CD4-positive, alpha-beta T cell treated with Interleukin-4 for 4 hours (primary cell): ENCODE results near the gene IL31RA.
A peak's percentile ranks its signal among the peaks of the same experiment; 100 is the strongest.

Source experiments
- DNase-seq: peaks from one replicate; pipeline ENCODE4 v3.0.0-alpha.2; 2020

Gene IL31RA

DNA sequence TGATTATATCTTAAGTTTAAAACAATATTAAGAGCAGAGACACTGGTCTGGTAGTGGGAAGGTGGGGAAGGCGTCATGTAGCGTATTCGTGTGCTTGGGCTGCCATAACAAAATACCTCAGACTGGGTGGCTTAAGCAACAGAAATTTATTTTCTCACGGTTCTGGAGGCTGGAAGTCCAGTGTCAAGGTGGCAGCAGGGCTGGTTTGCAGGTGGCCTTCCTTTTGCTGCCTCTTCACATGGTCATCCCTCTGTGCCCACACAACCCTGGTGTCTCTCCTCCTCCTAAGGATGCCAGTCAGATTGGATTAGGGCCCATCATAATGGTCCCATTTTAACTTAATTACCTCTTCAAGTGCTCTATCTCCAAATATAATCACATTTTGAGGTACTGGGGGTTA lies 9.6 kb downstream of the IL31RA start:
- no peak for DNase-seq

DNA sequence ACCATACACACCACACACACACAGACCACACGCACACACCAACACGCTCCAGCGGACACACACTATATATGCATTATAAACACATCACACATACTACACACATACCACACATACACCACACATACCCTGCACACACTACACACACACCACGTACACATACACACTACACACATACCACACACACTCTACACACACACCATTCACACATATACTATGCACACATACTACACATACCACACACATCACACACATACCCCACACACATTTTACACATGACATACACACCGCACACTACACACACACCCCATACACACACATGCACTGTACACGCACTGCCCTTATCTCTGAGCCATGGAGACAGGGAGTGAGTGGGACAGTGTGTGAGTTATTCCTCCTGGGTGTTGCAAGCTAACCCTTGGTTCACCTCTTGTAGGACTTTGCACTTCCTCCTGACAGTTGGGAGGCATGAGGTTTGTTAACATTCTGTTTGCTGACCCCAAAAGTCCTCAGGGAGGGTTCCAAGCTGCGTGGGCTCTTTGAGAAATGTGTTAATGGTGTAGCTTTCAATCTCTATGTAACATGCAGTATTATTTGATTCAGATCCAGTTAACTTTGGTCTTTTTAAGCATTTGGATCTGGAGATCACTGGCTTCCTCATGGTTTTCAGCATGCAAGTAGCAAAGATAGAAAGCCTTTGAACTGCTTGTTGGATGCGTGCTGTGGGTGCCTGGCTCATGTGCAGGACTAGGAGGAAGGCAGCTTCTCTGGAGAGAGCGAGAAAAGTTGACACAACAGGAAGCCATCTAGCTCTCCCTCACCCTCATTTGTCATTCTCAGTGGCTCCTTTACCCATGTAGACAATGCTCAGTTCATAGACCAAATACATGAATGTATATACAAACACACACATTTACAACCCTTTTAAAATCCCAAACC lies 13.7 kb downstream of the IL31RA start:
- no peak for DNase-seq

- no peak for DNase-seq
Observed at GRCh38 chr5:55865831-55866230, 14.7 kb downstream of the IL31RA start.

GRCh38 chr5:55866485-55866884 lies 15.3 kb downstream of the IL31RA start:
- DNase-seq = no peak

DNA sequence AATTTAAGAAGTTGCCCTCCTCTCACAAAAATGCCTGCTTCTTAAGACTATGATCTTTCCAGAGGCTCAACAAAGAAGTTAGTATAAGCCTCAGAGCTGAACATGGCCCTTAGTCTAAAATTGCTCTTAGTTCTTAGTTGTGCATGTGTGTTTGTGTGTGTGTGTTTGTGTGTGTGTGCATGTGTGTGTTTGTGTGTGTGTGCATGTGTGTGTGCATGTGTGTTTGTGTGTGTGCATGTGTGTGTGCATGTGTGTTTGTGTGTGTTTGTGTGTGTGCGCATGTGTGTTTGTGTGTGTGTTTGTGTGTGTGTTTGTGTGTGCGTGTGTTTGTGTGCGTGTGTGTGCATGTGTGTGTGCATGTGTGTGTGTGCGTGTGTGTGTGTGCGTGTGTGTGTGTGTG lies 15.8 kb downstream of the IL31RA start:
- no peak for DNase-seq

DNA sequence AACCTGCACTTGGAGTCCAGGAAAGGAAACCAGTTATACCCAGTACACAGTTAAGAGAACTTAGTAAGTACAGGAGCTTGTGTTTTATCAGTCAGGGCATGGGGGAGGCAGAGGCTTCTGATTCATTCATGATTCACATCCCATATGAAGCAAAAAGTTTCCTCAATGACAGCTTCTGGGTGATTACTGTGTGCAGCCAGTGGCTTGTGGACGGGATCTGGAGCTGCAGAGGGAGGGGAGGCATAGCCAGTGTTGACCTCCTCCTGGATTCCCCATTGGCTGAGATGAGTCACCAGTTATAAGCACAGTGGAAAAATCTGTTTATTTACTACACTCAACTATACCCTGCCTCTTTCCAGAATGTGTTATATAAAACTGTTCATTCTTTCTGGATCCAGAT lies 17.7 kb downstream of the IL31RA start:
- no peak for DNase-seq

DNA sequence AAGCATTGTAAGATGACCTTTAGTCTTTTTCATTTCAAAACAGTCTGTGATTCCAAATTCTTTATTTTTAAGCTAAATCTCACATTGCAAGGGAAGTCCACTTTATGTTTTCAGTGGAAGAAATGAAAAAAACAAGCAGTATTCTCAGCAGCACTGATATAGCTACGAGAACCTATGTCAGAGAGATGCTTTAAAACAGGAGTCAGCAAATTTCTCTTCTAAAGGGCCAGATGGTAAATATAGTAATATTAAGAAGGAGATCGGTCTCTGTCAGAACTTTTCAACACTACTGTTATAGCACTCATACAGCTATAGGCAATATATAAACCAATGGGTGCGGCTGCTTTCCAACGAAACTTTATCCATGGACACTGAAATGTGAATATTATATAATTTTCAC lies 18.7 kb downstream of the IL31RA start:
- DNase-seq = no peak

GRCh38 chr5:55873234-55873633 lies 22.1 kb downstream of the IL31RA start:
- DNase-seq = no peak

DNA sequence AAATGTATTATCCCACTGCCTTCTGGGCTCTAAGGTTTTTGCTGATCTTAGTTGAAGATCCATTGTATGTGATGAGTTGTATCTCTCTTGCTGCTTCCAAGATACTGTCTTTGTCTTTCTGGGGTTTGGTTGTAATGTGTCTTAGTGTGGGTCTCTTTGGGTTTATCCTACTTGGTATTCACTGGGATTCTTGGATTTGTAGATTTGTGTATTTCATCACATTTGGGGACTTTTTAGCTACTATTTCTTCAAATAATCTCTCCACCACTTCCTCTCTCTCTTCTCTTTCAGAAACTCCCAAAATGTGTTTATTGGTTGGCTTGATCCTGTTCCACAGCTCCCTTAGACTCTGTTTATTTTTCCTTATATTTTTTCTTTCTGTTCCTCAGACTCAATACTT lies 26.5 kb downstream of the IL31RA start:
- no peak for DNase-seq

DNA sequence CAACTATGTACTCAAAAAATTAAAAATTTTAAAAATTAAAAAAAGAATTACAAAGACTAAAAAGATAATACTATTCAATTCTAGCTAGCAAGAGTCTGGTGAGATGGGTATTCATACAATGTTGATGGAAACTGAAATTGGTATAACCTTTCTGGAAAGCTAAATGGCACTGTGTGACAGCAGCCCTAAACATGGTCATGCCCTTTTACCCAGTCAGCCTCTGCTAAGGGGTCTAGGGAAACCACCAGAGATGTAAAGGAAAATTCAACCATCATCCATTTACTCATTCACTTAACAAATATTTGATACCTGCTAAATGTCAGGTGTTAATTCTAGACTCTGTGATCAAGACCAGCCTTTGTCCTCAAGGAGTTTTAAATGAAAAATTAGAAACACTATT lies 29.3 kb downstream of the IL31RA start:
- no peak for DNase-seq

GRCh38 chr5:55885359-55885758 lies 34.2 kb downstream of the IL31RA start:
- DNase-seq = no peak

GRCh38 chr5:55888205-55888604 lies 37.0 kb downstream of the IL31RA start:
- no peak for DNase-seq

DNA sequence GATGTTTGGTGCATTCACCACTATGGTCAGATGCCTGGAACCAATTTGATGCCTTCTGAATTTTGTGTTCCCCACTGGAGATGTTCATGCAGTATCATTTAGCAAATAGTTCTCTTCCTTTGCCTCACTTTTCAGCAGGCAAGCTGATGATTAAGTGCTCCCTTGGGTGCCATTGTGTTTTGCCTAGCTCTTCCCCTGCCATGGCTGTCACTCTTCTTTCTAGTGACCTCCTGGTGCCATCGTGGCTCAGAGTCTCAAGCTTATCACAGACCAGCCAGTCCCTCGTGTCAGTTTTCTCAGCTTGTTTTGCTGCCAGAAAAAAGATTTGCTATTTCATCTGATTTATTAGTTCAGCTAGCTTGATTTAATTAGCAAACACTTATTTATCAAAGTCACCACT lies 41.3 kb downstream of the IL31RA start:
- DNase-seq = no peak

DNA sequence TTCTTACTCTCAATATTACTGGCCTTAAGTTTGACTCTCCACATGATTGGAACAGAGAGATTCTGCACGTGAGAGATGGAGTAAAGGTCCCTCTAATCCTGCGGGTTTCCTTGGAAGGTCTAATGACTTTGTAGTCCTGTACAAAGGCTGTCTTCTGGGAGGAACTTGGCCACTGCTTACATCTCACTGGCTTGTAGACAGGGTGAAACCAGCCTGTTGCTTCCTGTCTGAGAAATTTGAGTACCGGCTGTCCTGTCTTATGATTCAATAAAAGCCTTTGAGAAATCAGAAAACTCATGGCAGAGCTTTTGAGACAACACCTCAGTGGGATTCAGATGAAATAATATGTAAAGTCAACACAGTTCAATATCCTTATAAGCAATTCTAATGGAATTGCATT lies 43.0 kb downstream of the IL31RA start:
- DNase-seq = no peak

DNA sequence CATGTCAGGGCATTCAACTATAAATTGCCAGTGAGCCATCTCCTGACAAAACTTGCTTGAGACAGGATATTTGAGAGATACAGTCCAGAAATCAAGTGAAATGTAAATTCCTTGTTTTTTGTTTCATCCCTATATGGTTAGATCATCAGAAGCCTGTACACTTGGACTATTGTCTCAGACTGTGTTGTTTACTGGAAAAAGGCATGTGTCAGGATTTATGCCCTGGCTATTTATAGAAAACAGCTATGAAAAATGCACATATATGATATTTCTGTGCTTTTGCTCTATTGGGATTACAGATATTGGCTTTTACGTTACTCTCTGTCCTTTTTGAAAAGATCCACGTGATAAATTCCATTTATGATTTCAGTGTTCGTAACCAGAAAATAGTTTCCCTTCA lies 44.2 kb downstream of the IL31RA start:
- DNase-seq = no peak

- DNase-seq = no peak
Observed at GRCh38 chr5:55896238-55896637, 45.1 kb downstream of the IL31RA start.

DNA sequence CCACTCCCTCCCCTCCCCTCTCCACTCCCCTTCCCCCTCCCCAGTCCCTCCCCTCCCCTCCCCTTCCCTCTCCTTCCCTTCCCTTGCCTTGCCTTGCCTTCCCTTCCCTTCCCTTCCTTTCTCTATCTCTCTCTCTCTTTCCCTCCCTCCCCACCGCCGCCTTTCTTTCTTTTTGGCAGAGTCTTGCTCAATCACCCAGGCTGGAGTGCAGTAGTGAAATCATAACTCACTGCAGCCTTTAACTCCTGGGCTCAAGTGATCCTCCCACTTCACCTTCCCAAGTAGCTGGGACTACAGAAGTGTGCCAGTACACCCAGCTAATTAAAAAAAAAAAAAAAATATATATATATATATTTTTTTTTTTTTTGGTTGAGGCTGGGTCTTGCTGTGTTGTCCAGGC lies 45.5 kb downstream of the IL31RA start:
- no peak for DNase-seq

DNA sequence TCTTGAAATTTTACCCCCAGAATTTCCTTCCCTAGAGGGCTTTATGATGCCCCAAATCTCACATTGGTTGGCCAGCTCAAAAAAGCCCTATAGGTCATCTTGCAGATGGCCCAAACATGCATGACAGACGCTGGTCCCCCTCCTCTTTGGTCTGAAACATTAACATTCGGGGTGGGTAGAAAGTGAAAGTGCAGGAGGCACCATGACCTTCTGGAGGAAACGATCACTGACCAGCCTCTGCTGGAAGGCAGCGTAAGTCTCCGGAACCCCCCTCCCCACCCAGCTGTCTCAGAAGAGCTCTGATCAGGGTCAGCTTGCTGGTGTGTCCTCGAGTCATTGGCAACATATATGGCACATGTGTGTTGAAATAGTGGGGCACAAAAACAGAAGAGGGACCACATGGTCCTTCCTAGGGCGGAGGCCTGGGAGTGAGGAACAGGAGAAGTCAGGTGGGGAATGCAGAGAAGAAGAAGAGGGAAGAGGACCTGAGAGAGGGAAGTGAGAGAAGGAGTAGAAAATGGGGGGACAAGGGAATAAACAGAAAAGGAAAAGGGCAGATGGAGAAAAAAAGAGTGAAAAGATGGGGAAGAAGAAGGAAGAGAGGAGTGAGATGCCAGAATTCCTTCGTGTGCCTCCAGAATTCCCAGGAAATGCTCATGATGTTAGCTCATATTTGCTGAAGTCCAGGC lies 46.2 kb downstream of the IL31RA start:
- DNase-seq = no peak

DNA sequence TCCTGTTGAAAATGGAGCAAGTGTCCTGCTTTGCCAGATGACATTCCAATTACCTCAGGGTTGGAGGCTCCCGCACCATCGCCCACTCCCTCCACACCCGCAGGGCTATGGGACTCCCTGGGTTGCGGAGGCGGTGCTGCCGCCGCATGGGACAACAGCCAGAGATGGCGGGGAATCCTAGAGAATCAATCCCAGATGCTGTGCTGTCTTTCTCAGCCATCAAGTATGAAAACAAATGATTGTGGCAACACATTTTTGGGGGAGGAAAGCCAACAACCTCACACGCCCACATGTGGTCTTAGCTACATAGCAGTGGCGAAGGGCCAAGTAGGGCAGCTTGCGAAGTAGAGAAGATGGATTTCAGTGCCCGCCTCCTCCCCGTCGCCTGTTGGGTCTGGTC lies 46.7 kb downstream of the IL31RA start:
- DNase-seq = no peak

DNA sequence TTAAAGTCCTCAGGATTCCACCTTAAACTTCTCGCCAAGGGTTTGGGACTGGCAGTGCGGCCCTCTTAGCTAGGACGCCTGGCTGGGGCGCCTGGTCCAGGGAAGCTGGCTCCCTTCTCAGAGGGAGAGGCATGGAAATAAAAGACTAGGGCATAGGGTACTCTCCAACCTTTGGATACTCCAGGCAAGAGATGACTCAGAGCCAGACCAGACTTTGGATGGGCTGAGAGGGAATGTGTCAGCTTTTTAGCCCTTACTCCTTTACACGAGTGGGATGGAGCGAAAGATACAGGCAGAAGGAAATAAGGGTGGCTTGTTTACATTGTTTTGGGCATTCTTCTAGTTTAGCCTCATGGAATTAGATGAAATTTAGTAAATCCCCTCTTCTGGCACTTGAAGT lies 48.2 kb downstream of the IL31RA start:
- no peak for DNase-seq

DNA sequence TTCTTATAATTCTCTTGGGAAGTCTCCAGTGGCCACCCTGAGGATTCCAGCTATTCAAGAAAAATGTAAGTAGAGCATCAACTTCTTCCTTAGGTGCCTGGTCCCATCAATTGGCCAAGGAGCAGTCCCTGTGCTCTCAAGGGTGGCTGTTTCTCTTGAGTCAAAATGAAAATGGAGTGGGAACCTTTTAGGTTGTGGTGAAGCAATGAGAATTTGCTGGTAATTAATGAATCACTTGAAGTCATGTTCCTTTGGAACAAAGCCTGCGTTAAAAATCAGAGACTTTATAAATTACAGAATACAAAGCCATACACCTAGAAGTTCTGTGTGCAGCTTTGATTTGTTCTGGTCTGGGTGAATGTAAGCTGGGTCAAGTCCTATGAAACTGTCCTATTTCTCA lies 48.9 kb downstream of the IL31RA start:
- DNase-seq = no peak

- DNase-seq = no peak
Observed at GRCh38 chr5:55900776-55901175, 49.6 kb downstream of the IL31RA start.

- no peak for DNase-seq
Observed at GRCh38 chr5:55902696-55903095, 51.5 kb downstream of the IL31RA start.

GRCh38 chr5:55903121-55903701 lies 52.1 kb downstream of the IL31RA start:
- peak; percentile 77 for DNase-seq
